HepG2 (cell line): ENCODE measurements around the gene SLC22A31. TPM values are rescaled to one million over a fixed set of nuclear protein-coding genes. Genes with fewer than 3 reads are reported as not detected.

Experiments used
- AHR ChIP-seq: IDR thresholded peaks from 2 replicates; pipeline ENCODE4 v1.6.1; 2018; ENCODE audit warnings: missing genetic modification reagents, missing compliant biosample characterization
- ARID2 ChIP-seq: sonication (generic); formaldehyde crosslinking; IDR thresholded peaks from 2 replicates; pipeline ENCODE4 v1.8.1; 2022; ENCODE audit warnings: mild to moderate bottlenecking, missing genetic modification reagents, borderline replicate concordance
- CEBPG ChIP-seq: IDR thresholded peaks from 2 replicates; pipeline ENCODE4 v1.6.1; 2016
- FIP1L1 ChIP-seq: fragments of 200-400 bp; formaldehyde crosslinking; IDR thresholded peaks from 2 replicates; pipeline ENCODE4 v1.6.1; 2018; ENCODE audit warnings: low read depth, mild to moderate bottlenecking, low read length, moderate library complexity, borderline replicate concordance; ENCODE audit not compliant: insufficient read depth
- GRHL1 ChIP-seq: sonication (generic); formaldehyde crosslinking; conservative IDR thresholded peaks from 2 replicates; pipeline ENCODE4 v1.8.0; 2022; ENCODE audit warnings: missing genetic modification reagents
- MZF1 ChIP-seq: sonication (generic); formaldehyde crosslinking; IDR thresholded peaks from 2 replicates; pipeline ENCODE4 v1.8.1; 2023; ENCODE audit warnings: mild to moderate bottlenecking, missing genetic modification reagents, borderline replicate concordance
- NR2F6 ChIP-seq, 2 experiments: IDR thresholded peaks; 2 replicates each; pipeline ENCODE4 v1.6.1; 2016; ENCODE audit warnings: antibody characterized with exemption in 1 of 2, mild to moderate bottlenecking in 1 of 2
- PAX8 ChIP-seq: sonication (generic); formaldehyde crosslinking; IDR thresholded peaks from 2 replicates; pipeline ENCODE4 v1.8.0; 2022; ENCODE audit warnings: mild to moderate bottlenecking, missing genetic modification reagents, borderline replicate concordance
- REL ChIP-seq: sonication (generic); formaldehyde crosslinking; conservative IDR thresholded peaks from 2 replicates; pipeline ENCODE4 v1.8.0; 2022; ENCODE audit warnings: mild to moderate bottlenecking, missing genetic modification reagents, moderate library complexity
- SIN3B ChIP-seq: fragments of 150-350 bp; IDR thresholded peaks from 2 replicates; pipeline ENCODE4 v1.6.1; 2014; ENCODE audit warnings: low read length
- SIX1 ChIP-seq: sonication (generic); formaldehyde crosslinking; IDR thresholded peaks from 2 replicates; pipeline ENCODE4 v1.4.0; 2020; ENCODE audit warnings: missing genetic modification reagents, borderline replicate concordance
- SMAD1 ChIP-seq: sonication (generic); formaldehyde crosslinking; IDR thresholded peaks from 2 replicates; pipeline ENCODE4 v1.4.0; 2020; ENCODE audit warnings: missing genetic modification reagents, low read depth, mild to moderate bottlenecking, borderline replicate concordance
- TARDBP ChIP-seq: sonication (generic); formaldehyde crosslinking; IDR thresholded peaks from 2 replicates; pipeline ENCODE4 v1.8.0; 2022; ENCODE audit warnings: mild to moderate bottlenecking, missing genetic modification reagents
- TBX3 ChIP-seq: fragments of 450-650 bp; IDR thresholded peaks from 2 replicates; pipeline ENCODE4 v1.6.1; 2017; ENCODE audit warnings: antibody characterized with exemption, mild to moderate bottlenecking, inconsistent platforms, borderline replicate concordance
- TEF ChIP-seq: sonication (generic); formaldehyde crosslinking; IDR thresholded peaks from 2 replicates; pipeline ENCODE4 v1.5.0; 2020; ENCODE audit warnings: missing genetic modification reagents
- TOE1 ChIP-seq: sonication (generic); formaldehyde crosslinking; IDR thresholded peaks from 2 replicates; pipeline ENCODE4 v1.4.0; 2020; ENCODE audit warnings: mild to moderate bottlenecking, missing genetic modification reagents
- TSC22D2 ChIP-seq: sonication (generic); formaldehyde crosslinking; IDR thresholded peaks from 2 replicates; pipeline ENCODE4 v1.5.1; 2020; ENCODE audit warnings: missing genetic modification reagents, mild to moderate bottlenecking, borderline replicate concordance
- ZC3H13 ChIP-seq: sonication (generic); formaldehyde crosslinking; IDR thresholded peaks from 2 replicates; pipeline ENCODE4 v1.8.1; 2023; ENCODE audit warnings: mild to moderate bottlenecking, missing genetic modification reagents, moderate library complexity
- ZFP36L1 ChIP-seq: sonication (generic); formaldehyde crosslinking; IDR thresholded peaks from 2 replicates; pipeline ENCODE4 v1.8.0; 2022; ENCODE audit warnings: mild to moderate bottlenecking, missing genetic modification reagents, moderate library complexity
- ZKSCAN1 ChIP-seq: fragments of 150-350 bp; IDR thresholded peaks from 2 replicates; pipeline ENCODE4 v1.6.1; 2014; ENCODE audit warnings: low read length
- ZNF253 ChIP-seq: sonication (generic); formaldehyde crosslinking; IDR thresholded peaks from 2 replicates; pipeline ENCODE4 v1.8.0; 2022; ENCODE audit warnings: mild to moderate bottlenecking, missing genetic modification reagents, borderline replicate concordance
- ZNF567 ChIP-seq: sonication (generic); formaldehyde crosslinking; IDR thresholded peaks from 2 replicates; pipeline ENCODE4 v1.8.1; 2023; ENCODE audit warnings: mild to moderate bottlenecking, missing genetic modification reagents, borderline replicate concordance
- ZNF576 ChIP-seq: sonication (generic); formaldehyde crosslinking; IDR thresholded peaks from 2 replicates; pipeline ENCODE4 v1.4.0; 2020; ENCODE audit warnings: mild to moderate bottlenecking, missing genetic modification reagents
- ZNF605 ChIP-seq: sonication (generic); formaldehyde crosslinking; IDR thresholded peaks from 2 replicates; pipeline ENCODE4 v1.8.0; 2022; ENCODE audit warnings: mild to moderate bottlenecking, missing genetic modification reagents
- ZNF607 ChIP-seq: sonication (generic); formaldehyde crosslinking; IDR thresholded peaks from 2 replicates; pipeline ENCODE4 v1.5.1; 2020; ENCODE audit warnings: missing genetic modification reagents, mild to moderate bottlenecking, borderline replicate concordance
- ZNF614 ChIP-seq: IDR thresholded peaks from 2 replicates; pipeline ENCODE4 v1.6.1; 2018; ENCODE audit warnings: missing biosample characterization, missing genetic modification reagents, inconsistent platforms, borderline replicate concordance
- ZNF660 ChIP-seq: sonication (generic); formaldehyde crosslinking; IDR thresholded peaks from 2 replicates; pipeline ENCODE4 v1.5.1; 2020; ENCODE audit warnings: mild to moderate bottlenecking, low read depth, missing genetic modification reagents, borderline replicate concordance
- ZNF737 ChIP-seq: sonication (generic); formaldehyde crosslinking; IDR thresholded peaks from 2 replicates; pipeline ENCODE4 v1.5.0; 2020; ENCODE audit warnings: missing genetic modification reagents, mild to moderate bottlenecking, borderline replicate concordance
- polyA plus RNA-seq, 8 experiments: library from polyadenylated mRNA; depleted of rRNA in 3 of 8; stranded (reverse) in 7 of 8; unstranded in 1 of 8; fragments of >200 nt; fragmentation: Illumina TruSeq in 4 of 8; extraction: Trizol in 4 of 8; gene quantifications; 2 replicates each; pipeline versions ENCODE4 v1.2.1 to v1.2.3, GENCODE V29; 2011 to 2016; ENCODE audit warnings: low read depth in 4 of 8, missing spikeins in 1 of 8, mixed read lengths in 1 of 8; ENCODE audit not compliant: insufficient read depth in 1 of 8
- total RNA-seq, 5 experiments: library from RNA; depleted of rRNA; stranded (reverse); fragments of >200 nt; fragmentation: Illumina TruSeq; extraction: Trizol; gene quantifications; 2 replicates each; pipeline ENCODE4 v1.2.3, GENCODE V29; 2016; ENCODE audit warnings: low read depth in 1 of 5

SLC22A31 gene
- total and polyA plus RNA-seq, 2 of the 13 experiments (the other 11 are each of a cell fraction or from before 2014, with no cell fraction given): 67.3 to 83.3 TPM

- TF ChIP-seq ZNF737 (CRISPR knock-in tag) (0 out of 2 replicates have a peak, but pooled peaks have one; percentile 43), REL (no peak), TARDBP (CRISPR knock-in tag) (no peak; the same call in none of the 2 replicates), ZNF605 (peak; percentile 90), AHR (CRISPR knock-in tag) (peak; percentile 64; the same call in 1 of the 2 replicates), TEF (CRISPR knock-in tag) (no peak), TBX3 (peak; percentile 85), ZKSCAN1 (no peak), TOE1 (CRISPR knock-in tag) (no peak), ZNF607 (peak; percentile 85; the same call in 1 of the 2 replicates), ARID2 (CRISPR knock-in tag) (no peak), SMAD1 (CRISPR knock-in tag) (no peak), CEBPG (CRISPR knock-in tag) (0 out of 2 replicates have a peak, but pooled peaks have one; percentile 5), SIN3B (no peak), PAX8 (0 out of 2 replicates have a peak, but pooled peaks have one; percentile 51), SIX1 (CRISPR knock-in tag) (no peak), ZC3H13 (CRISPR knock-in tag) (no peak; the same call in 1 of the 2 replicates), FIP1L1 (no peak), ZNF576 (CRISPR knock-in tag) (peak; percentile 46; the same call in 1 of the 2 replicates), ZNF567 (CRISPR knock-in tag) (no peak), TSC22D2 (CRISPR knock-in tag) (no peak), GRHL1 (no peak), MZF1 (CRISPR knock-in tag) (no peak), ZNF253 (CRISPR knock-in tag) (peak; percentile 91), NR2F6 (IDR thresholded peaks at IDR 0.05) (peak; percentile 28; the same call in 1 of the 2 replicates), NR2F6 (CRISPR knock-in tag; IDR thresholded peaks at IDR 0.05) (peak; percentile 80; the same call in 1 of the 2 replicates), ZNF614 (CRISPR knock-in tag) (peak; percentile 68; the same call in 1 of the 2 replicates), ZFP36L1 (CRISPR knock-in tag) (peak; percentile 98), ZNF660 (CRISPR knock-in tag) (no peak; the same call in 1 of the 2 replicates)
Measured at GRCh38 chr16:89159066-89159849, 41.1 kb downstream of the SLC22A31 start (continued).
